HUDEP-2 (cell line): ENCODE data around the gene ZCCHC8.
"Not testable (repeated sequence)": the region's sequence is repeated elsewhere in the genome, so short reads cannot be mapped to it uniquely, and the experiment has no call there.

Experiments used
- DNase-seq, 76 experiments: peaks; one replicate each; lab custom pipeline; 2025; ENCODE audit not compliant: unreplicated experiment in 76 of 76; lab: John Stamatoyannopoulos, UW

ZCCHC8 gene

GRCh38 chr12:122437656-122438121, 63.0 kb downstream of the ZCCHC8 start:
- peak in 2 of 76 experiments; percentile 2 to 4 for DNase-seq

- DNase-seq: no peak
These were observed 65.5 kb downstream of the ZCCHC8 start for GRCh38 chr12:122435186-122435585.

GRCh38 chr12:122429043-122429442, 71.7 kb downstream of the ZCCHC8 start:
- not testable (repeated sequence) for DNase-seq

- DNase-seq: no peak
These were observed 73.3 kb downstream of the ZCCHC8 start for GRCh38 chr12:122427403-122427802.

- DNase-seq: peak in 2 of 76 experiments; percentile 6 to 14
These were observed 77.2 kb downstream of the ZCCHC8 start for GRCh38 chr12:122423258-122424165.

- DNase-seq: peak in 7 of 76 experiments; percentile 5 to 35 (median 9)
These were observed 77.9 kb downstream of the ZCCHC8 start for GRCh38 chr12:122422730-122423257.

- DNase-seq: peak in 32 of 76 experiments; percentile 6 to 44 (median 21)
These were observed 78.7 kb downstream of the ZCCHC8 start, which contains the start of gene CLIP1 for GRCh38 chr12:122421821-122422729. CLIP1 (minus strand) TSS chr12:122422669; CDS start chr12:122380452, 42,217 bp downstream.
